Thymus (tissue), 11 donors: ENCODE results near the gene MLPH. TPM values are rescaled to one million over a fixed set of nuclear protein-coding genes. Genes with fewer than 3 reads are reported as not detected.
"Not testable (repeated sequence)": the region's sequence is repeated elsewhere in the genome, so short reads cannot be mapped to it uniquely, and the experiment has no call there.

ENCODE experiments used
- DNase-seq, 9 donors: peaks; one replicate each; pipeline ENCODE4 v3.0.0-alpha.2; 2013; ENCODE audit warnings: low spot score in 9 of 9, low read depth in 6 of 9, missing footprints in 1 of 9
- H3K27ac ChIP-seq, 2 donors: one replicate each; pipeline ENCODE4 v1.5.1; 2013; ENCODE audit warnings: control low read depth in 1 of 2, low read depth in 1 of 2, low read length in 1 of 2, mild to moderate bottlenecking in 1 of 2, moderate library complexity in 1 of 2
- H3K27me3 ChIP-seq, 2 donors: one replicate each; pipeline ENCODE4 v1.5.1; 2013; ENCODE audit warnings: low read length in 1 of 2; ENCODE audit not compliant: control insufficient read depth in 2 of 2, insufficient read depth in 1 of 2
- H3K36me3 ChIP-seq, 2 donors: one replicate each; pipeline ENCODE4 v1.5.1; 2013; ENCODE audit warnings: low read length in 1 of 2, mild to moderate bottlenecking in 1 of 2, moderate library complexity in 1 of 2; ENCODE audit not compliant: control insufficient read depth in 2 of 2, insufficient read depth in 2 of 2
- H3K4me1 ChIP-seq, 2 donors: one replicate each; pipeline ENCODE4 v1.5.1; 2013; ENCODE audit warnings: low read length in 2 of 2; ENCODE audit not compliant: control insufficient read depth in 2 of 2, insufficient read depth in 2 of 2
- H3K4me3 ChIP-seq, 2 donors: one replicate each; pipeline ENCODE4 v1.5.1; 2013; ENCODE audit warnings: low read length in 2 of 2, control low read depth in 1 of 2, mild to moderate bottlenecking in 1 of 2
- H3K9me3 ChIP-seq, 2 donors: one replicate each; pipeline ENCODE4 v1.5.1; 2013; ENCODE audit warnings: low read length in 1 of 2, mild to moderate bottlenecking in 1 of 2; ENCODE audit not compliant: control insufficient read depth in 2 of 2, insufficient read depth in 1 of 2
- WGBS: extraction: QIAGEN DNeasy Blood & Tissue Kit; methylation state at CpG from one replicate; pipeline ENCODE4 v1.1.7; 2013; 5-methylcytosine and 5-hydroxymethylcytosine counted together
- polyA plus RNA-seq: library from polyadenylated mRNA; stranded (reverse); fragments of 200-250 nt; gene quantifications from one replicate; pipeline ENCODE4 v1.2.3, GENCODE V29; 2013
- total RNA-seq: library from RNA; stranded (reverse); fragments of 120-200 nt; gene quantifications from one replicate; pipeline ENCODE4 v1.2.4, GENCODE V29; 2013
- donor health status: healthy.

The MLPH gene
- total and polyA plus RNA-seq, 2 donors, result 0.24 to 2.4 TPM

DNA sequence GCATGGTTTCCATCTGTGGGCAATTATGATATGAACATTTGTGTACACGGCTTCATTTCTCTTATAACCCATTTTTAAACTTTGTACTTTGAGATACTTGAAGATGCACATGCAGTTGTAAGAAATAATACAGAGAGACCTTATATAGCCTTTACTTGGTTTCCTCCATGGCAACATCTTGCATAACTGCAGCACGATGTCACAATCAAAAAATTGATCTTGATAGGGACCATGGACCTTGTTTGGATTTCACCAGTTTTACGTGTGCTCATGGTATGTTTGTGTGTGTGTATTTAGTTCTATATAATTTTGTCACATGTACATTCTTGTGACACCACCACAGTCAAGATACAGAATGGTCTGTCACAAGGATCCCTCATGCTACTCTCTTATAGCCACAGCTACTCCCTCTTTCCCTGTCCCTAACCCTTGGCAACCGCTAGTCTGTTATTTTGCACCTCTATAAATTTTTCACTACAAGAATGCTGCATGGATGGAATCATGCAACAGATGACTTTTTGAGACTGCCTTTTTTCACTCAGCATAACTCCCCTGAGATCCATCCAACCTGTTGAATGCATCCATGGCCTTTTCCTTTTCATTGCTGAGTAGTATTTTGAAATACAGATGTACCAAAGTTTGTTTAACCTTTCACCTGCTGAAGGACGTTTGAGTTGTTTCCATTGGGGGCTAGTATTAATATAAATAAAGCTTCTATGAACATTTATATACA, 19.4 kb upstream of the MLPH start:
- no peaks in the 10 kb centered on the region for H3K36me3 ChIP-seq
- H3K9me3 ChIP-seq, result no peaks in the 10 kb centered on the region
- H3K27ac ChIP-seq, result no peak overlapping the region
- WGBS, result 96% methylated on average over 5 of the region's 5 CpGs
- H3K4me1 ChIP-seq, result peaks cover 3 to 8% of the 10 kb centered on the region in 2 donors
- no peak for DNase-seq
- no peak overlapping the region for H3K4me3 ChIP-seq
- no peaks in the 10 kb centered on the region for H3K27me3 ChIP-seq

DNA sequence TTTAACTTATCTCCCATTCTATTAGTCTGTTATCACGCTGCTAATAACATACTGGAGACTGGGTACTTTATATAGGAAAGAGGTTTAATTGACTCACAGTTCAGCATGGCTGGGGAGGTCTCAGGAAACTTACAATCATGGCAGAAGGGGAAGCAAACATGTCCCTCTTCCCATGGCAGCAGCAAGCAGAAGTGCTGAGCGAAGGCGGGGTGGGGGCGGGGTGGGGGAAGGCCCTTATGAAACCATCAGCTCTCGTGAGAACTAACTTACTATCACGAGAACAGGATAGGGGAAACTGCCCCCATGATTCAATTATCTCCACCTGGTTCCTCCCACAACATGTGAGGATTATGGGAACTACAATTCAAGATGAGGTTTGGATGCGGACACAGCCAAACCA, 17.6 kb upstream of the MLPH start:
- not testable (repeated sequence) for H3K9me3 ChIP-seq, H3K27ac ChIP-seq, DNase-seq, H3K36me3 ChIP-seq, H3K27me3 ChIP-seq, H3K4me3 ChIP-seq
- WGBS, result 78% methylated on average over 7 of the region's 7 CpGs
- peaks cover 10 to 20% of the 10 kb centered on the region in 2 donors for H3K4me1 ChIP-seq

DNA sequence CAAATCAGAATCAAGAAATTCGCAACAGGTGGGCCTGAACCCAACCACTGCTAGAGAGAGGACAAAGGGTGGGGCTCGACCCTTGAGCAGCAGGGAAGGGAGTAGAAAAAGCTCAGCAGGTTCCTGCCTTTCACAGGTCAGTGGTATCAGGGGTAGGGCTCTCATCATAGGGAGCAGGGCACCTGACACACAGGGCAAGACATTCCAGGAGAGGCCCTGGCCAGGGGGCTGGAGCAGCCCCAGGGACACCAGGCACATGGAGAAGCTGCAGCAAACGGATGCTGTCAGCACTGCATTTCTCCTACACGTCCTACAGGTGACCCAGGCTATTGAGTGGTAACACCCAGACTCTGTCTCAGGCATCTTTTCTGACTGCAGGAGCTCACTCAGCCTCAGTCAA, 17.2 kb upstream of the MLPH start:
- H3K4me1 ChIP-seq, result peaks cover 14 to 24% of the 10 kb centered on the region in 2 donors
- no peaks in the 10 kb centered on the region for H3K36me3 ChIP-seq
- no peaks in the 10 kb centered on the region for H3K9me3 ChIP-seq
- no peaks in the 10 kb centered on the region for H3K27me3 ChIP-seq
- no peak overlapping the region for H3K4me3 ChIP-seq
- 97% methylated on average over 4 of the region's 4 CpGs for WGBS
- no peak overlapping the region for H3K27ac ChIP-seq
- DNase-seq, result no peak

DNA sequence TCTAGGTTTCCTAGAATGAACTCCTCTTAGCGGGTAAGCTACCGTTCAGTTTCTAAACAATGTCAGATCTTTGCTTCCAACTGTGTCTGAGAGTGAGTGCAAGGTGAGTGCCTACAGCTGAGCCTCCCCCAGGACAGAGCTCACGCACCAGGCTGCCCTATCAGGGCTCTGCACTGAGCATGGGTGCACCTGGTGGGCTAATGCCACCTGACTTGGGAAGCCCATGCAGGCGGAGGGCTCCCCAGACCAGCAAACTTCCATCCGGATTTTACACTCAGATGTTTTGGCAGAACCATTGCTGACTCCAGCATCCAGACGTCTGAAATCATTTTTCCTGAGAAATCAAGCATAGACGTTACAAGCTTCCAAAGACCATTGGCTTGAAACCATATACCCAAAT, 16.1 kb upstream of the MLPH start:
- Histone ChIP-seq H3K9me3 (no peaks in the 10 kb centered on the region), H3K36me3 (no peaks in the 10 kb centered on the region), H3K27me3 (peaks cover 0 to 5% of the 10 kb centered on the region in 2 donors), H3K27ac (no peak overlapping the region), H3K4me3 (no peak overlapping the region), H3K4me1 (peaks cover 14 to 28% of the 10 kb centered on the region in 2 donors)
- no peak for DNase-seq
- 94% methylated on average over 7 of the region's 7 CpGs for WGBS

DNA sequence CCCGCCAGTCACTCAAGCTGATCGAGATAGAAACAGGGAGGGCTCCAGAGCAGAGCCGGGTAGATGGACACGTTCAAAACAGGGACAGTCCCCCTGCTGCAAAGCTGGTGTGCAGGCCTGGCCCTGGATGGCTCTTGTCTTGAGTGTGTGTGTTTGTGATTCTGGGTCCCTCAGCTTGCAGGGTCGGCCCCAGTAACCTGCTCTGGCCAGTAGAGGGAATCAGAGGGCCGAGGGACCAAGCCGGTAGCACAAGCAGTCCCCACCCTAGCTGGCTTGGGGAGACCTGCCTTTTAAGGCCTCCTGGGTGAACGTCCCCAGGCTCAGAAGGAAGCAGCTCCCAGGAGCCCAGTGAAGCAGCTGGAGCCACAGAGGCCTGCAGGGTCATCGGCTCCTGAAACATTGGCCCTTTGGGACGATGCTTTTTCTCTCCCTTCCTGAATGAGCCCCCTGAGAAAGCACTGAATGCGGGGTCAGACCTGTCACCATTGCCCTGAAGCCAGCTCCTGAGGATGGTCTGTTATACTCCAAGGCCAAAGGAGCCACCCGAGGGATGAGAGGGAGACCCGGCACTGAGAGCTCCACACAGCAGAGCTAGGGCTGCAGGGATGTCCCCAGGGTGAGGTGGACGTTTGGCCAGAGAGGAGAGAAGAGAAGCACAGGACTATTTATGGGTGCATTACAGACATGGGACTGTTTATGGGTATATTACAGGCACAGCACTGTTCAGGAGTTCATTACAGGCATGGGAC, 15.4 kb upstream of the MLPH start:
- WGBS, result 61% methylated on average over 14 of the region's 14 CpGs
- DNase-seq, result peak in 3 of 9 donors; percentile 35 to 61 (median 41)
- Histone ChIP-seq H3K36me3 (no peaks in the 10 kb centered on the region), H3K9me3 (no peaks in the 10 kb centered on the region), H3K27ac (no peak overlapping the region), H3K27me3 (peaks cover 0 to 11% of the 10 kb centered on the region in 2 donors), H3K4me3 (no peak overlapping the region), H3K4me1 (peaks cover 14 to 35% of the 10 kb centered on the region in 2 donors)

DNA sequence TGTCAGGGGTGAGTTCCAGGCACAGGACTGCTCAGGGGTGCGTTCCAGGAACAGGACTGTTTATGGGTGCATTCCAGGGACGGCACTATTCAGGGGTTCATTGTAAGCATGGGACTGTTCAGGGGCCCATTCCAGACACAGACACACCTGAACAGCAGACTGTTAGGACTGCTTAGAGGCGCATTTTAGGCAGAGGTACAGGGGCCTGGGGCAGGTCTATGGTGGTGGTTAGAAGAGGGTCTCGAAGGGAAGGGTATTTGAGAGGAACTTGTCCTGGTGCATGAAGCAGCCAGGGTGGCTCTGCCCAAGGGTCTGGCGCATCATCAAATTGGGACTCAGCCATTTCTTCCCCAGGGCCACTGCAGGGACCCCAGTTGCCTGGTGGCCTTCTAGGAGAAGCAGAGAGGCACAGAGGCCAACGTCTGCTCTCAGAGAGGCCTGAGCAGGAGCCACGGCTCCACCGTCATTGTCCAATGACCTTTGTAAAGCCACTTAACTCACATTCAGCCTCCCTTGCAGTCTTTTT, 14.8 kb upstream of the MLPH start:
- WGBS, result 96% methylated on average over 8 of the region's 8 CpGs
- no peak overlapping the region for H3K27ac ChIP-seq

DNA sequence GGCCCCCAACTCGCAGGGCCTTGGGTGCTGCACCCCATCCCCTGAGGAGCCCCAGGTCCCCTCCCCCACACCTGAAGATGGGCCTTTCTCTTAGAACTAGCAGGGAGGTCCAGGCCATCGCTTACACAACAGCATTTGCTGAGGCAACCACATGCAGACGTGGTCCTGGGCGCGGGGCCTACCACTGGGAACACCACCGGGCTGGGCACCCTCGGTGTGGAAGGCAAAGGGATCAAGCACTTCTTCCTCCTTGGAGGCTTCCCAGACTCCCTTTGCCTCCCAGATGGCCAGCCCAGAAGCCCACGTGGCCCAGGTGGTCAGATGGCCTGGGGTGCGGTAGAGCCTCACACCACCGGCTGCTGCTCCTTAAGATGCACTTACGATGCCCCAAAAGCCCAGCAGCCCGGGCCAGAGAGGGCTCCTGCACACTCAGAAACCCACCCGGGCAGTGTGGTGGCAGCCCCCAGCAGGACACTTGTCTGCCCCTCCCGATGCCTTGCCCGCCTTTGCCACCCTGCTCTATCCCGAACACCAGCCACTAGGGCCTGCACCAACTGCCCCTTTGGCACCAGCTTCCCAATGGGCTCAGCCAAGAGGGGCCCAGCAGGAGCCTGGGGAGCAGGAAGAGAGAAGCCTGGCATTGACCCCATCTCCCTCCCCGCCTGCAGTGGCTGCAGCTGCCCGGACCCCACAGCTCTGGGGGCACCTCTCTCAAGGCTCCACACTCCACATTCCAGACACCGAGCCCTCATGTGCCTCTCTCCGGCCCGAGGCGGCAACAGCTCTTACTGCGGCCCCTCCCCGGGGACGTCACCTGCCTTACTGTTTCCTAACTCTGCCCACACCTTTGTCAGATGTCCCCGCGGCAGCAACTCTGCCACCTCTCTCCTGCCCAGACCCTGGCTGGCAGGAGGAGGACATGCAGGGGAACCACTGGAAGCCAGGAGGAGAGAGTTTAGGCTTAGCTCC, 13.9 kb upstream of the MLPH start:
- H3K27me3 ChIP-seq, result peaks cover 0 to 11% of the 10 kb centered on the region in 2 donors
- no peaks in the 10 kb centered on the region for H3K36me3 ChIP-seq
- no peaks in the 10 kb centered on the region for H3K9me3 ChIP-seq
- H3K4me1 ChIP-seq, result peaks cover 14 to 35% of the 10 kb centered on the region in 2 donors
- no peak overlapping the region for H3K4me3 ChIP-seq
- H3K27ac ChIP-seq, result no peak overlapping the region
- WGBS, result 97% methylated on average over 27 of the region's 27 CpGs
- DNase-seq, result no peak

More for the DNA sequence above, 14.8 kb upstream of the MLPH start:
- no peaks in the 10 kb centered on the region for H3K36me3 ChIP-seq
- no peak for DNase-seq
- H3K4me1 ChIP-seq, result peaks cover 14 to 35% of the 10 kb centered on the region in 2 donors
- no peak overlapping the region for H3K4me3 ChIP-seq
- peaks cover 0 to 11% of the 10 kb centered on the region in 2 donors for H3K27me3 ChIP-seq
- H3K9me3 ChIP-seq, result no peaks in the 10 kb centered on the region

DNA sequence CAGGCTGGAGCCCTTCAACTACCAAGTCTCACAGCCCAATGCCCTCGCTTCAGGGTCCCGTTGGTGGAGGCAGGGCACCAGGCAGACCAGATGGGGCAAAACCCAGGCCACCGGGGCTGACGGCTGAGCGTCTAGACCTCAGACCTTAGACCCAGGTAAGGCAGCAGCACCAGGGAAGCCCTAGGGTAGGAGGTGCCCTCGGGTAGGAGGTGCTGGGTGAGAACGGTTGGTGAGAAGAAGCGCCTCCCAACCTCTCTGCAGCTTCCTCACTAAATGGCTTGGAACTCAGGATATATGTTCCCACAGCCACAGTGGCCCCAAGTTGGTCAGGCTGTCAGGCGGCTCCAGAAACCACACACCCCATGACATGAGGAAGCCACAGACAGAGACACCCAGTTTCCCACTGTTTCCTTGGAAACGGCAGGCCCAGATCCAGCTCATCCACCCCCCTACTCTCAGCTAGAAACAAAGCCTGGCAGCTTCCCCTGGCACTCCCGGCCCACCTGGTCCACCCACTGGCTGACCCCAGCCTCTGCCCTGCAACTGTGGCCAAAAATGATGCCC, 13.1 kb upstream of the MLPH start:
- peak overlapping the region in 1 of 2 donors; percentile 73 for H3K4me3 ChIP-seq
- WGBS, result 67% methylated on average over 11 of the region's 11 CpGs
- DNase-seq, result peak in 1 of 9 donors; percentile 38

More for the DNA sequence above, 13.1 kb upstream of the MLPH start:
- no peaks in the 10 kb centered on the region for H3K9me3 ChIP-seq
- peak overlapping the region in 1 of 2 donors; percentile 78 for H3K27ac ChIP-seq
- H3K27me3 ChIP-seq, result peaks cover 0 to 11% of the 10 kb centered on the region in 2 donors
- H3K36me3 ChIP-seq, result no peaks in the 10 kb centered on the region
- H3K4me1 ChIP-seq, result peaks cover 19 to 35% of the 10 kb centered on the region in 2 donors
